Fibroblast of mammary gland (primary cell): ENCODE measurements around the gene CORO2A.
"Not testable (repeated sequence)": the region's sequence is repeated elsewhere in the genome, so short reads cannot be mapped to it uniquely, and the experiment has no call there.

Experiments used
- DNase-seq: peaks from one replicate; pipeline ENCODE4 v3.0.0-alpha.2; 2010; ENCODE audit warnings: low read depth
- H3K4me3 ChIP-seq: 2 replicates; pipeline ENCODE4 v1.5.1; 2011; ENCODE audit warnings: low read depth, mild to moderate bottlenecking, low read length, moderate library complexity; ENCODE audit not compliant: control insufficient read depth
- CTCF ChIP-seq: conservative IDR thresholded peaks from 2 replicates; pipeline ENCODE4 v1.5.1; 2011; ENCODE audit warnings: low read depth, low read length, inconsistent platforms; ENCODE audit not compliant: control insufficient read depth, insufficient read depth

The CORO2A gene

GRCh38 chr9:98091735-98092612 is 100.5 kb downstream of the CORO2A start:
- H3K4me3 ChIP-seq = no peak overlapping the region
- peak; percentile 45 for DNase-seq
- no peak for TF ChIP-seq CTCF

- TF ChIP-seq CTCF = peak; percentile 7
- not testable (repeated sequence) for DNase-seq, H3K4me3 ChIP-seq
Observed at GRCh38 chr9:98090674-98091073, 101.8 kb downstream of the CORO2A start.

- peak; percentile 64 for DNase-seq
- no peak for TF ChIP-seq CTCF
- H3K4me3 ChIP-seq = peak overlapping the region; percentile 6
Observed at GRCh38 chr9:98087420-98088354, 104.8 kb downstream of the CORO2A start.

GRCh38 chr9:98086461-98086860 is 106.0 kb downstream of the CORO2A start:
- no peak for DNase-seq
- H3K4me3 ChIP-seq = no peak overlapping the region
- no peak for TF ChIP-seq CTCF

GRCh38 chr9:98085944-98086343 is 106.5 kb downstream of the CORO2A start:
- H3K4me3 ChIP-seq = no peak overlapping the region
- no peak for TF ChIP-seq CTCF
- peak; percentile 30 for DNase-seq

GRCh38 chr9:98085058-98085457 is 107.4 kb downstream of the CORO2A start:
- no peak overlapping the region for H3K4me3 ChIP-seq
- no peak for TF ChIP-seq CTCF
- no peak for DNase-seq
